ENCODE results near the gene ELP1. TPM values are rescaled to one million over a fixed set of nuclear protein-coding genes. Genes with fewer than 3 reads are reported as not detected.
"Not testable (repeated sequence)": the region's sequence is repeated elsewhere in the genome, so short reads cannot be mapped to it uniquely, and the experiment has no call there.

The ELP1 gene, protein sequence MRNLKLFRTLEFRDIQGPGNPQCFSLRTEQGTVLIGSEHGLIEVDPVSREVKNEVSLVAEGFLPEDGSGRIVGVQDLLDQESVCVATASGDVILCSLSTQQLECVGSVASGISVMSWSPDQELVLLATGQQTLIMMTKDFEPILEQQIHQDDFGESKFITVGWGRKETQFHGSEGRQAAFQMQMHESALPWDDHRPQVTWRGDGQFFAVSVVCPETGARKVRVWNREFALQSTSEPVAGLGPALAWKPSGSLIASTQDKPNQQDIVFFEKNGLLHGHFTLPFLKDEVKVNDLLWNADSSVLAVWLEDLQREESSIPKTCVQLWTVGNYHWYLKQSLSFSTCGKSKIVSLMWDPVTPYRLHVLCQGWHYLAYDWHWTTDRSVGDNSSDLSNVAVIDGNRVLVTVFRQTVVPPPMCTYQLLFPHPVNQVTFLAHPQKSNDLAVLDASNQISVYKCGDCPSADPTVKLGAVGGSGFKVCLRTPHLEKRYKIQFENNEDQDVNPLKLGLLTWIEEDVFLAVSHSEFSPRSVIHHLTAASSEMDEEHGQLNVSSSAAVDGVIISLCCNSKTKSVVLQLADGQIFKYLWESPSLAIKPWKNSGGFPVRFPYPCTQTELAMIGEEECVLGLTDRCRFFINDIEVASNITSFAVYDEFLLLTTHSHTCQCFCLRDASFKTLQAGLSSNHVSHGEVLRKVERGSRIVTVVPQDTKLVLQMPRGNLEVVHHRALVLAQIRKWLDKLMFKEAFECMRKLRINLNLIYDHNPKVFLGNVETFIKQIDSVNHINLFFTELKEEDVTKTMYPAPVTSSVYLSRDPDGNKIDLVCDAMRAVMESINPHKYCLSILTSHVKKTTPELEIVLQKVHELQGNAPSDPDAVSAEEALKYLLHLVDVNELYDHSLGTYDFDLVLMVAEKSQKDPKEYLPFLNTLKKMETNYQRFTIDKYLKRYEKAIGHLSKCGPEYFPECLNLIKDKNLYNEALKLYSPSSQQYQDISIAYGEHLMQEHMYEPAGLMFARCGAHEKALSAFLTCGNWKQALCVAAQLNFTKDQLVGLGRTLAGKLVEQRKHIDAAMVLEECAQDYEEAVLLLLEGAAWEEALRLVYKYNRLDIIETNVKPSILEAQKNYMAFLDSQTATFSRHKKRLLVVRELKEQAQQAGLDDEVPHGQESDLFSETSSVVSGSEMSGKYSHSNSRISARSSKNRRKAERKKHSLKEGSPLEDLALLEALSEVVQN (N-terminal part only)
- 20.1 TPM for total RNA-seq
- long read RNA-seq, full-length matches to known transcripts, result 31 of 47 reads
- long read RNA-seq, partial matches to known transcripts, result 5 of 47 reads
- long read RNA-seq, other reads (novel, unspliced or antisense), result 11 of 47 reads

DNA sequence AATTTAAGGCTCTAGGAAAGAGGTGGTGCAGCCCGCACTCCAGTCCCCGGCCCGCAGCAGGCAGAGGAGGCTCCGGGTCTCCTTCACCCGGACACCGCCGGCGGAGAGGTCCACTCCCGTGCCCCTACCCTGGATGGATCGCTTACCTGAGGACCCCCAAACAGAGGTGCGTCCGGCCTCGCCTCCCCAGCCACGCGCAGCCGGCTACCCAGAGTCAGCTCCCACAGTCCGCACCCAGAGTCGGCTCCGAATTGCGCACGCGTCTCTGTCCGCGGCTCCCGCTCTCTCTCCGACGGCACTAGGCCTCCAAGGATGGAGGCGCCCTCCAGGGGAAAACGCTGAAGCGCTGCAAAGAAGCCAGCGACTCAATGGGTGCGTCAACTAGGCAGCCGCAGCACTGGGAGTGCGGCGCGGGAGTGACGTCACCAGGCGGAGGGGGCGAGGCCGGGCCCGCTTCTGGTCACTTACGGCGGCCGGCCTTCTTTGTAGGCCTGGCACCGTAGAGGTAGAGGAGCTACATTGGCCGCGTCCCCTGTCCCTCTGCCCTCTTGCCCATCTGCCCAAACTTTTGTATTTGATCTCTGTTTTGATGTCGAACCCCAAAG, at the start of gene ELP1:
ELP1 (minus strand) TSS at position 407 of the 605 bp plus-strand sequence. CDS start 2,978 bp downstream, outside the sequence.
- intact Hi-C loops (cut with DNase I), result loop anchor here (10.0 kb wide), 1 partner anchor 81 kb away; the partner anchor contains the start of gene CTNNAL1
- peak; percentile 95 for ATAC-seq (ENCODE audit: poor library complexity)

DNA sequence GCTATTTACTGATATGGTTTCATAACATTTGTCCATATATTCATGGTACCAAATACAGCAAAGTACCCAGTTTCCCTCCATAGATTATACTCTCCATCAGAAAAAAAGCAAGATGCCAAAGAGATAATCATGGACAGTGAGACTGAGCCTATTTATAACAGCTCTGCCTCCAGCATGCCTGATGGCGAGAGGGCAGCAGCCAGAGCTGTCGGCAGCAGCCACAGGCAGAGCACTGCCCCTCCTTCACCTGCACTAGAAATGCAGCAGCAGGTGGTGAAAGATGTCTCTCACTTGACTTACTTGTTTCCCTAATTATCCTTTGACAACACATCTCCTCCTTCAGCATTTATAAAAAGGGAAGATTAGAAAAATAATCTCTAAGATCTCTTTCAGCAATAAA, 47.0 kb upstream of the ELP1 start:
- ATAC-seq (ENCODE audit: poor library complexity) (peak; percentile 91), DNase-seq (no peak)
- intact Hi-C loops (cut with DNase I), result no loop called here

More for the DNA sequence above, at the start of gene ELP1:
- peak; percentile 95 for DNase-seq

- intact Hi-C loops (cut with DNase I), result no loop called here
- no peak for ATAC-seq (ENCODE audit: poor library complexity)
- no peak for DNase-seq
These were observed 44.3 kb upstream of the ELP1 start for GRCh38 chr9:108978205-108978604.

GRCh38 chr9:108973895-108974294, 40.0 kb upstream of the ELP1 start:
- ATAC-seq (ENCODE audit: poor library complexity), result peak; percentile 87
- DNase-seq, result no peak
- intact Hi-C loops (cut with DNase I), result no loop called here

DNA sequence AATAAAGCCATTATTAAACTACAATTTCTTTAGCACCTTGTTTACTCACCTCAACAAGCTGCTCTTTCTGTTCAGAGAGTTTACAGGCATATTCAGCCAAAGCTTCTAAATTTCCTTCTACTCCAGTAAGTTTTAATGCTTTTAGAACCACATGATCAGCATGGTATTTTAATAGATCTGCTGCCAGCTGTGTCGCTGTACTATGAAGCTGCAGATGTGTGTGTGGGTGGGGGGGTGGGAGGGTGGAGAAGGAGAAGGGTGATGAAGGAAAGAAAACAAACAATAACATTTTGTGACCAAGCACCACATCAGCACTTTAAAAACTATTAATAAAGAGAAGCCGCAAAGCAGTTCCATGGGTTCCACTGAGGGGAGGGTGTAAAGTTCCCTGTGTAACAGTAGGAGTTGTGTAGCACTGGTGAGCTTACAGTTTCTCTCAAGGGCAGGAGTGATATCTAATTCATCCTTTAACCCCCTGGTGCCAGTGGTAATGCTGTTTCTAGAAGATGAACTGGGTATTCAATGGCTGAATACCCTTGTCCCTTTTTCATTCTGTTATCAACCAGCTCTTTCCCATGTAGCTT, 38.8 kb upstream of the ELP1 start:
- DNase-seq (no peak), ATAC-seq (ENCODE audit: poor library complexity) (peak; percentile 67)
- intact Hi-C loops (cut with DNase I), result no loop called here

DNA sequence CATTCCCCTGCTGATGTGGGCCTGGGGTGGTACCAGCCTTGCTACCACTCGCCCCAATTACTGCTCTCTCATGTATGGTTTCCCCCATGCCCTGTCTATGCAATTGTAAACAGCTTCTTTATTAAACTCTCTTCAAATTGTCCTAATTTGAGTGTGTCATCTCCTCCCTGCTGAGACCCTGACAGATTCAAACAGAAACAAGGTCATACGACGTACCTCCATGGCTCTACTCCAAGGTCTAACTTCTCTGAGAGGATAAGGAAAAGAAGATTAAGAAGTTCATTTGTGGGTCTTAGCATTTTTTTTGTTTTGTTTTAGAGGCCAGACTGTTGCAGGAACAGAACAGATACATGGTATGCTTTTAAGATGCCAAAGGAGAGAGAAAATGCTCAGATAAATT, 38.3 kb upstream of the ELP1 start:
- intact Hi-C loops (cut with DNase I), result no loop called here
- ATAC-seq (ENCODE audit: poor library complexity) (no peak), DNase-seq (no peak)

DNA sequence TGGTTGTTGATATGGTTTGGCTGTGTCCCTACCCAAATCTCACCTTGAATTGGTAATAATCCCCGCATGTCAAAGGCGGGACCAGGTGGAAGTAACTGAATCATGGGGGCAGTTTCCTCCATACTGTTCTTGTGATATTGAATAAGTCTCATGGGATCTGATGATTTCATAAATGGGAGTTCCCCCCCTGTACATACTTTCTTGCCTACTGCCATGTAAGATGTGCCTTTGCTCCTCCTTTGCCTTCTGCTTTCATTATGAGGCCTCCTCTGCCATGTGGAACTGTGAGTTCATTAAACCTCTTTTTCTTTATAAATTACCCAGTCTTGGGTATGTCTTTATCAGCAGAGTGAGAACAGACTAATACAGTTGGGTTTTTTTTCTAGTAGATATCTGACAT, 37.5 kb upstream of the ELP1 start:
- ATAC-seq (ENCODE audit: poor library complexity); intact Hi-C loops (cut with DNase I); DNase-seq: not testable (repeated sequence)

GRCh38 chr9:108967916-108968315, 34.0 kb upstream of the ELP1 start:
- ATAC-seq (ENCODE audit: poor library complexity), result peak; percentile 82
- DNase-seq, result peak; percentile 49
- intact Hi-C loops (cut with DNase I), result no loop called here

GRCh38 chr9:108963459-108964143, 29.7 kb upstream of the ELP1 start:
- DNase-seq (no peak), ATAC-seq (ENCODE audit: poor library complexity) (peak; percentile 56)
- intact Hi-C loops (cut with DNase I), result no loop called here

DNA sequence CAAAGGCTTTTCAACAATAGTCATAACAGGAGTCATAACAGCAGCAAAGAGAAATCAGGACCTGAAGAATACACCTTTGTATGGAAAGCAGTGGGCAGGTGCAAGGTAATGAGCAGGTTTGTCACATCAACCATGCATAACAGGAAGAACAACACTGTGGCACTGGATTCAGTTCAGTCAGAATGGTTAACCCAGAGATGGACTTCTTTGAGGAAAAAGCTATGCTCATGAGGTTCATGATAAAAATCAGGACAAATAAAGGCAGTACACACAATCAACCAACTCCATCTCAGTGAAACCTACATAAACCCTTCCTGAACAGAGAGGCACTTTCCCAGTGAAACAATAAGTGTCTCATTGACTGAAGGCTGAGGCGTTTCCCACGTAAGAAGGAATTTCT, 27.2 kb upstream of the ELP1 start:
- intact Hi-C loops (cut with DNase I), result no loop called here
- no peak for DNase-seq
- no peak for ATAC-seq (ENCODE audit: poor library complexity)

GRCh38 chr9:108960331-108960730, 26.4 kb upstream of the ELP1 start:
- intact Hi-C loops (cut with DNase I), result no loop called here
- DNase-seq (no peak), ATAC-seq (ENCODE audit: poor library complexity) (no peak)

DNA sequence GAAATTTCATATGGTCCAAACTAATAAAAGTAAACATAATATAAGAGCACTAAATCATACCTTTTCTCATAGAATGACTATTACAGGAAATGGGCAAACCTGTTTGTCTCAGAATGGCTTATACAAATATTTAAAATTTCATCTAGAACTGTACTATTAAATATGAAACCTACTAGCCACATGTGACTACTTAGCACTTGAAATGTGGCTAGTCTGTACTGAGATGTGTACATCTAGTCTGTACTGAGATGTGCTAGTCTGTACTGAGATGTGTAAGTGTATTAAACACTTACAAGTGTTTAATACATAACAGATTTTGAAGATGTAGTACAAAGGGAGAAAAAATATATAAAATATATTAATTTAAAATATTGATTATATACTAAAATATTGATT, 22.7 kb upstream of the ELP1 start:
- DNase-seq, result no peak
- ATAC-seq (ENCODE audit: poor library complexity), result no peak
- intact Hi-C loops (cut with DNase I), result no loop called here

DNA sequence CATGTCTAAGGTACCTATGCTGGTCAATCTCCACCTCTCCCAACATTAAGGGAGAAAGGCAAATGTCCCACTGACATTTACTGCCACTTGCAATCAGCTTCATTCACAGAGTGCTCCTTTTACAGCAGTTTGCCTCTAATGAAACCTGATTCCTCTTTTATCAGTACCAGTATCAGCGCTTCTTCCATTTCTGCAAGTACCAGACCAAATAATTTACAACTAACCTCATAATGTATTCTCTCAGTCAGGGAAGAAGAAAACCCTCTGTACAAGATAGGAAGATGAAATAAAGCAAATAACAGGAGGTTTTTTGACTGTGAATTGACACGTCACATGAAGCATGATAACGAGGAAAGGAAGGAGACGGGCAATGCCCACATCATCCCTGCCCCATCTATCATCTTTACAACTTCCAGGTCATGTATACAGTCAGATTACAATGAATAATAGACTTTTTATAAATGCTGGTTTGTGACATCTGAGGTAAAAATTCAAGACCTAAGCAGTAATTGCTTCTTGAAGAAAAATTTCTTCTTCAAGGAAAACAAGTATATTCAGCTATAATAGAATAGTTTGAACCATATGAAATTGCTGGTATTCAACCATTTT, 22.2 kb upstream of the ELP1 start:
- no peak for ATAC-seq (ENCODE audit: poor library complexity)
- no peak for DNase-seq
- intact Hi-C loops (cut with DNase I), result no loop called here

DNA sequence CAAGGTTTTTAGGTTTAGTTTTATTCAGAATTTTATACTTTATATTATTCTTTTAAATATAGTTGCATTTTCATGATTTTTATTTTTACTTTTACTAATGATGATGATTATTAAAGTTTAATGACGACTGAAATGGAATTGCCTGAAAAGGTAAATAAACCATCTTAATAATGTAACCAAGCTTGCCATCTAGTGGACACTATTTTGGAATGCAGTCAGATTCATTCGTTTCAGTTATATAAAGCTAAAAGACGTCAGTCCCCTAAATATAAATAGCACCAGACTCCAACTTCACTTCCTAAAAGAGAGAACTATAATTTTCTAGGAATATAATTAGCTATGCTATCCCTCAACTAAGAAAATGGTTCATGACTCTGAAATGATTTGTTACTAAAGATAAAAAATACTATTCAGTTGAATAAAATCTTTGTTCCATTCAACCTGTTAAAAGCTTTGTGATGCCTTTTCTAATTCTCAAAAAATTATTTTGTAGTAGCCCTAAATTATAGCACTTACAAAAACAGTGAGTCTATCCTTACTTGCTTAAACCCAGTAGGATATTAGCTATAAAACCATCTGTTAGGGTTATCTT, 20.2 kb upstream of the ELP1 start:
- intact Hi-C loops (cut with DNase I), result no loop called here
- DNase-seq (no peak), ATAC-seq (ENCODE audit: poor library complexity) (peak; percentile 73)

DNA sequence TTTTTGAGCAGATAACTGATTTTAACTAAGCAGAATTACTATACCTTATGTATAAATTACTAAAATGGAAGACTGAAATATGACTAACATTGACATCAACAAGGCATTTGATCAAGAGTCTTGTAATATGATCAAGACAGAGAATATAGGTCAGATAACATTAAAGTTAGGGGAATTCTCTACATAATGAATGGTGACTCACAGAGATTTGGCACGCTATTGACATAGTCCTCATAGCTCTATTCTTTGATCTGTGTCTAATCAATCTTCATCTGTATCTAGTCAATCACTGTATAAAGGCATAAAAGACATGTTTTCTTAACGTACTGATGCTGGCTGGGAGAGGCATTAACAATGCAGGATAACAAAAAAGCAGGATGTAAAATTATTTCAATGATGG, 17.7 kb upstream of the ELP1 start:
- ATAC-seq (ENCODE audit: poor library complexity), result no peak
- no peak for DNase-seq
- intact Hi-C loops (cut with DNase I), result no loop called here

GRCh38 chr9:108950168-108950567, 16.2 kb upstream of the ELP1 start:
- no peak for ATAC-seq (ENCODE audit: poor library complexity)
- DNase-seq, result no peak
- intact Hi-C loops (cut with DNase I), result no loop called here

DNA sequence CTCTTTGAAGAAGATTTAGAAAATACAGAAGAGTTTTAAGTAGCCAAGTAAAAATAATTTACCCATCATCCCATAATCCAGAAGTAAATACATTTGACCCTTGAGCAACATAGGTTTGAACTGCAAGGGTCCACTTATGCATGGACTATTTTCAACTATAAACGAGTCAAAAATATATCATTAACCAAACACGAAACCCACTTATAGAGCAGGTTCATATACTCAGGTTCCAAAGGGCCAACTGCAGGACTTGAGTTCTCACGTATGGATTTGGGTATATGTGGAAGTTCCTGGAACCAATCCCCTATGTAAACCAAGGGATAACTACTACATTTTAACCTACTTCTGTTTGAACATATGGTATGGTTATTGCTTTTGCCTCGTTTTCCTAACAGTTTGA, 6.1 kb upstream of the ELP1 start:
- DNase-seq, result no peak
- intact Hi-C loops (cut with DNase I), result loop anchor here (10.0 kb wide), 1 partner anchor 75 kb away; the partner anchor contains the start of gene CTNNAL1
- no peak for ATAC-seq (ENCODE audit: poor library complexity)
